K562 (cell line): ENCODE data around the gene SPDEF. TPM values are rescaled to one million over a fixed set of nuclear protein-coding genes. Genes with fewer than 3 reads are reported as not detected.

Experiments
- ATAC-seq: fragments of 200-7000 bp; cut with Tn5 transposase; 3 replicates; pipeline ENCODE4 v1.9.1; 2020; ENCODE audit warnings: moderate library complexity
- BruUV-seq: library from RNA; stranded (reverse); fragments of 400-500 nt; replicated peaks from 2 replicates; lab custom pipeline; 2021; lab: Mats Ljungman, UMichigan
- CTCF ChIA-PET: fragments of 300-600 bp; formaldehyde crosslinking; extraction: SDS; loops from one replicate; lab custom pipeline; 2021; ENCODE audit warnings: low intra/inter-chr PET ratio; lab: Yijun Ruan, JAX
- POLR2A ChIA-PET: fragments of 300-600, 350-650 bp; sonication (Branson Sonifier 250); formaldehyde crosslinking; extraction: SDS; loops from one replicate; lab custom pipeline; 2021; ENCODE audit warnings: antibody characterized with exemption, inconsistent platforms; lab: Yijun Ruan, JAX
- DNase-seq, 4 experiments: peaks; one replicate each; pipeline versions ENCODE4 v3.0.0 to v3.0.0-alpha.2; 2011 to 2018; ENCODE audit warnings: low spot score in 3 of 4, mixed read lengths in 3 of 4; ENCODE audit errors: extremely low read depth in 1 of 4
- FAIRE-seq: peaks from 2 replicates; lab custom pipeline; 2011; peaks lifted over from hg19 to GRCh38; lab: Jason Lieb, UNC
- H2AFZ ChIP-seq: 2 replicates; pipeline ENCODE4 v1.6.0; 2011; ENCODE audit warnings: low read depth, low read length, control low read depth, inconsistent platforms
- H3K27ac ChIP-seq: fragments of 200-600 bp; 3 replicates; pipeline ENCODE4 v1.8.0; 2011; ENCODE audit warnings: low read depth, mild to moderate bottlenecking, control low read depth, inconsistent platforms, low read length, moderate library complexity, mixed read lengths; ENCODE audit errors: extremely low read depth
- H3K27me3 ChIP-seq, 2 experiments: fragments of 300-600 bp in 1 of 2; 2 replicates in 1 of 2; 3 replicates in 1 of 2; pipeline versions ENCODE4 v1.6.0 to v1.8.0; 2011; ENCODE audit warnings: inconsistent platforms in 2 of 2, low read length in 2 of 2, mild to moderate bottlenecking in 1 of 2, mixed read lengths in 1 of 2, moderate library complexity in 1 of 2; ENCODE audit not compliant: control insufficient read depth in 2 of 2, insufficient read depth in 2 of 2
- H3K36me3 ChIP-seq: fragments of 300-600 bp; 3 replicates; pipeline ENCODE4 v1.8.0; 2011; ENCODE audit warnings: mild to moderate bottlenecking, low read length, inconsistent platforms; ENCODE audit not compliant: control insufficient read depth, insufficient read depth
- H3K4me1 ChIP-seq, 2 experiments: fragments of 200-600 bp in 1 of 2; replicated peaks in 1 of 2; 2 replicates in 1 of 2; 3 replicates in 1 of 2; pipeline versions ENCODE4 v1.5.1 to v1.8.0; 2011; ENCODE audit warnings: inconsistent platforms in 2 of 2, low read length in 2 of 2, mild to moderate bottlenecking in 1 of 2, mixed read lengths in 1 of 2, moderate library complexity in 1 of 2; ENCODE audit not compliant: control insufficient read depth in 2 of 2, insufficient read depth in 2 of 2
- H3K4me2 ChIP-seq: 2 replicates; pipeline ENCODE4 v1.6.1; 2011; ENCODE audit warnings: low read length, control low read depth, inconsistent platforms, mixed read lengths; ENCODE audit not compliant: insufficient read depth
- H3K4me3 ChIP-seq: fragments of 200-600 bp; sonication (generic), shearing (Covaris generic); 2 replicates; pipeline ENCODE4 v1.5.1; 2016; ENCODE audit warnings: control low read depth, inconsistent platforms
- H3K79me2 ChIP-seq: fragments of 200-600 bp; 3 replicates; pipeline ENCODE4 v1.8.0; 2011; ENCODE audit warnings: low read length, inconsistent platforms; ENCODE audit not compliant: control insufficient read depth, insufficient read depth
- H3K9ac ChIP-seq, 2 experiments: 2 replicates each; pipeline versions ENCODE4 v1.6.0 to v1.6.1; 2011; ENCODE audit warnings: low read depth in 2 of 2, low read length in 2 of 2, control low read depth in 1 of 2, inconsistent platforms in 1 of 2, mild to moderate bottlenecking in 1 of 2, mixed read lengths in 1 of 2; ENCODE audit not compliant: insufficient read depth in 1 of 2
- H3K9me1 ChIP-seq: one replicate; pipeline ENCODE4 v1.6.0; 2011; ENCODE audit warnings: inconsistent platforms, mild to moderate bottlenecking, low read length, moderate library complexity; ENCODE audit not compliant: control insufficient read depth, insufficient read depth
- H3K9me3 ChIP-seq: replicated peaks from 2 replicates; pipeline ENCODE4 v1.5.1; 2011; ENCODE audit warnings: low read depth, low read length, inconsistent platforms; ENCODE audit not compliant: control insufficient read depth, insufficient read depth
- H4K20me1 ChIP-seq: replicated peaks from 2 replicates; pipeline ENCODE4 v1.6.1; 2011; ENCODE audit warnings: low read length, inconsistent platforms, mixed read lengths; ENCODE audit not compliant: control insufficient read depth, insufficient read depth
- CEBPZ ChIP-seq: fragments of 150-350 bp; IDR thresholded peaks from 2 replicates; pipeline ENCODE4 v1.6.1; 2014; ENCODE audit warnings: low read depth, mild to moderate bottlenecking, low read length, borderline replicate concordance
- DDX20 ChIP-seq: fragments of 450-650 bp; IDR thresholded peaks from 2 replicates; pipeline ENCODE4 v1.6.1; 2016; ENCODE audit warnings: missing genetic modification characterization, low read depth, mild to moderate bottlenecking, missing compliant biosample characterization, moderate library complexity
- HNRNPL ChIP-seq: fragments of 200-400 bp; formaldehyde crosslinking; IDR thresholded peaks from 2 replicates; pipeline ENCODE4 v1.6.1; 2017; ENCODE audit warnings: low read depth, mild to moderate bottlenecking, low read length
- MAX ChIP-seq: sonication (generic); formaldehyde crosslinking; IDR thresholded peaks from 2 replicates; pipeline ENCODE4 v1.9.0; 2022; ENCODE audit warnings: mild to moderate bottlenecking, missing genetic modification reagents
- MCM3 ChIP-seq: fragments of 450-650 bp; IDR thresholded peaks from 2 replicates; pipeline ENCODE4 v1.6.1; 2016
- RBFOX2 ChIP-seq: fragments of 200-400 bp; formaldehyde crosslinking; IDR thresholded peaks from 2 replicates; pipeline ENCODE4 v1.6.1; 2017; ENCODE audit warnings: low read depth, mild to moderate bottlenecking, low read length, moderate library complexity
- SMAD1 ChIP-seq: fragments of 150-350 bp; IDR thresholded peaks from 2 replicates; pipeline ENCODE4 v1.6.1; 2014; ENCODE audit warnings: low read length, low read depth; ENCODE audit not compliant: partially characterized antibody
- ZKSCAN8 ChIP-seq: fragments of 200-800 bp; sonication (Bioruptor generic); IDR thresholded peaks from 2 replicates; pipeline ENCODE4 v1.6.1; 2016; ENCODE audit warnings: missing genetic modification characterization, missing compliant biosample characterization
- ZNF263 ChIP-seq: sonication (generic); formaldehyde crosslinking; IDR thresholded peaks from 2 replicates; pipeline ENCODE4 v1.8.0; 2022; ENCODE audit warnings: mild to moderate bottlenecking, missing genetic modification reagents, borderline replicate concordance
- ZNF280A ChIP-seq: fragments of 450-650 bp; IDR thresholded peaks from 2 replicates; pipeline ENCODE4 v1.6.1; 2018; ENCODE audit warnings: mild to moderate bottlenecking, low read depth; ENCODE audit not compliant: partially characterized antibody
- WGBS: fragments of 100-300 bp; shearing (Covaris generic); methylation state at CpG from one replicate; pipeline ENCODE4 v1.1.6; 2016; ENCODE audit warnings: low coverage, mixed read lengths; ENCODE audit not compliant: insufficient coverage; ENCODE audit errors: missing lambda C conversion rate; 5-methylcytosine and 5-hydroxymethylcytosine counted together
- in situ Hi-C: fragments of 300-500 bp; cut with MboI; formaldehyde crosslinking; loops from 4 replicates; pipeline ENCODE4 v1.15.0; 2018; ENCODE audit warnings: inconsistent platforms, mixed read lengths
- intact Hi-C: fragments of 100-400 bp; cut with micrococcal nuclease; formaldehyde crosslinking; loops from 2 replicates; pipeline ENCODE4 v1.14.2; 2022
- polyA plus RNA-seq, 8 experiments: library from polyadenylated mRNA; depleted of rRNA in 4 of 8; stranded (reverse) in 5 of 8; unstranded in 3 of 8; fragments of >200 nt; fragmentation: Nextera tagmentation in 2 of 8; fragmentation: Illumina TruSeq in 1 of 8; extraction: Ambion mirVana in 2 of 8; extraction: Trizol in 1 of 8; gene quantifications; 2 replicates each; pipeline versions ENCODE4 v1.2.1 to v1.2.3, GENCODE V29; 2011 to 2014; ENCODE audit warnings: inconsistent platforms in 1 of 8, missing spikeins in 1 of 8
- total RNA-seq, 7 experiments: library from RNA; depleted of rRNA in 6 of 7; stranded (reverse); fragments of >200 nt in 6 of 7; fragmentation: Illumina TruSeq in 2 of 7; extraction: Trizol in 2 of 7; gene quantifications; 2 replicates each; pipeline versions ENCODE4 v1.2.1 to v1.2.3, GENCODE V29; 2011 to 2021; ENCODE audit warnings: low replicate concordance in 1 of 7

SPDEF gene
- total and polyA plus RNA-seq, 9 of the 15 experiments (the other 6 are each of a cell fraction or from before 2014, with no cell fraction given): 0.04 to 0.12 (median 0.11) TPM; not detected in 5

- DNase-seq (no peak), FAIRE-seq (no peak), ATAC-seq (no peak)
- Histone ChIP-seq H3K9me3 (no peaks in the 10 kb centered on the region), H3K27me3 (no peaks in the 10 kb centered on the region), H2AFZ (no peak overlapping the region), H3K9ac (peak overlapping the region in 1 of 2 experiments; percentile 22; a peak in 1 of 4 replicates), H3K4me1 (peaks cover 9 to 58% of the 10 kb centered on the region in 2 experiments; a peak in 4 of 5 replicates), H3K4me3 (no peak overlapping the region), H3K27ac (no peak overlapping the region), H3K36me3 (no peaks in the 10 kb centered on the region)
- 51% methylated on average over 11 of the region's 11 CpGs for WGBS
- no TSS peak for BruUV-seq
- in situ Hi-C loops: no loop called here
- 0 out of 2 replicates have a peak, but pooled peaks have one; percentile 12 for TF ChIP-seq MAX (CRISPR knock-in tag)
- TF ChIP-seq ZKSCAN8 (CRISPR knock-in tag): no peak
- TF ChIP-seq, all 486 proteins: peak for 1
- Histone ChIP-seq H3K4me2 (no peak overlapping the region), H3K79me2 (no peaks in the 10 kb centered on the region), H3K9me1 (no peaks in the 10 kb centered on the region), H4K20me1 (no peaks in the 10 kb centered on the region)
- CTCF ChIA-PET: no interaction called here
- POLR2A ChIA-PET: interaction anchor here (0.9 to 1.1 kb wide), 3 partner anchors 10 to 65 kb away, joined by 4 to 5 read pairs (median 4); no protein-coding TSS in a partner anchor
- intact Hi-C loops: no loop called here
Observed at GRCh38 chr6:34535646-34536045, 20.5 kb downstream of the SPDEF start.

DNA sequence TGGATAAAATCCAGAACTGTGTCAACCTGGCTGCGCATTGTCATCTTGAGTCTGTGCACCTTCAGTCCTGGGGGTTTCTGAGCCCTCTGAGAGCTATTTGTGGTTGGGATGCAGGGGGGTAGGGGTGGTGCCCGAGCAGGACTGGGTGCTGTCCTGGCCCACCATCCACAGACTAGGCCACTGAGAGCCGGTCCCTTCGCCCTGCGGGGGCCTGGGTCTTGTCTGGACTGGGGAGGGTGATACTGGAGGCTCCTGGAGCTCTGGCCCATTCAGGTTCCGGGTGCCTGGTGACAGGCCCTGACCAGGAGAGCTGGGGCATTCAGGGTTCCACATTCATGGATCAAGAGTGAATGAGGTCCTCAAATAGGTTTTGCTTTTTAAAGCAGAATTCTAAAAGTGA is 20.9 kb downstream of the SPDEF start:
- POLR2A ChIA-PET: interaction anchor here (0.9 to 1.1 kb wide), 3 partner anchors 9 to 64 kb away, joined by 4 to 5 read pairs (median 4); no protein-coding TSS in a partner anchor
- no peak for FAIRE-seq
- 62% methylated on average over 6 of the region's 6 CpGs for WGBS
- no peak for TF ChIP-seq HNRNPL
- no peak for TF ChIP-seq CEBPZ
- TF ChIP-seq SMAD1: no peak
- no peak for TF ChIP-seq ZNF263 (CRISPR knock-in tag)
- no peak for TF ChIP-seq DDX20
- TF ChIP-seq ZNF280A: no peak
- TF ChIP-seq MCM3: no peak
- TF ChIP-seq RBFOX2: no peak

More for the DNA sequence above, 20.9 kb downstream of the SPDEF start:
- H3K27ac ChIP-seq: no peak overlapping the region
- no peaks in the 10 kb centered on the region for H3K79me2 ChIP-seq
- H3K9me3 ChIP-seq: no peaks in the 10 kb centered on the region
- H3K9me1 ChIP-seq: no peaks in the 10 kb centered on the region
- H3K4me1 ChIP-seq: peaks cover 9 to 62% of the 10 kb centered on the region in 2 experiments; a peak in 4 of 5 replicates
- no peaks in the 10 kb centered on the region for H3K27me3 ChIP-seq
- H3K4me2 ChIP-seq: no peak overlapping the region
- H2AFZ ChIP-seq: no peak overlapping the region
- peak overlapping the region in 1 of 2 experiments; percentile 22; a peak in 1 of 4 replicates for H3K9ac ChIP-seq
- in situ Hi-C loops (no loop called here), intact Hi-C loops (no loop called here)
- no peaks in the 10 kb centered on the region for H3K36me3 ChIP-seq
- no peak for ATAC-seq
- no peak for DNase-seq
- CTCF ChIA-PET: no interaction called here
- H3K4me3 ChIP-seq: no peak overlapping the region
- no peaks in the 10 kb centered on the region for H4K20me1 ChIP-seq
- BruUV-seq: no TSS peak
